Neuronal stem cell (in vitro differentiated cells): ENCODE results near the gene PTPRG.

ENCODE experiments used
- DNase-seq: peaks from one replicate; pipeline ENCODE4 v3.0.0-alpha.2; 2013; ENCODE audit warnings: low spot score
- H2AFZ ChIP-seq: one replicate; pipeline ENCODE4 v1.6.1; 2013; ENCODE audit warnings: mild to moderate bottlenecking, low read length, inconsistent platforms
- H2AK5ac ChIP-seq: 2 replicates; pipeline ENCODE4 v1.6.1; 2013; ENCODE audit warnings: low read depth, mild to moderate bottlenecking, inconsistent platforms, low read length, moderate library complexity, mixed read lengths
- H2BK120ac ChIP-seq: 2 replicates; pipeline ENCODE4 v1.6.1; 2013; ENCODE audit warnings: low read depth, mild to moderate bottlenecking, inconsistent platforms, low read length, moderate library complexity, mixed read lengths
- H2BK12ac ChIP-seq: one replicate; pipeline ENCODE4 v1.6.1; 2013; ENCODE audit warnings: low read length, inconsistent platforms
- H2BK15ac ChIP-seq: 2 replicates; pipeline ENCODE4 v1.6.1; 2013; ENCODE audit warnings: mild to moderate bottlenecking, low read length, inconsistent platforms, mixed read lengths
- H2BK5ac ChIP-seq: one replicate; pipeline ENCODE4 v1.6.1; 2013; ENCODE audit warnings: inconsistent platforms, mild to moderate bottlenecking, low read length, moderate library complexity
- H3K14ac ChIP-seq: one replicate; pipeline ENCODE4 v1.6.1; 2013; ENCODE audit warnings: low read length, inconsistent platforms
- H3K18ac ChIP-seq: 2 replicates; pipeline ENCODE4 v1.6.1; 2013; ENCODE audit warnings: low read length, inconsistent platforms
- H3K23ac ChIP-seq: 2 replicates; pipeline ENCODE4 v1.6.1; 2013; ENCODE audit warnings: low read depth, mild to moderate bottlenecking, mixed read lengths, low read length, inconsistent platforms; ENCODE audit not compliant: poor library complexity
- H3K27ac ChIP-seq: replicated peaks from 3 replicates; pipeline ENCODE4 v1.5.1; 2013; ENCODE audit warnings: low read length, inconsistent platforms
- H3K27me3 ChIP-seq, 3 experiments: 2 replicates each; pipeline ENCODE4 v1.6.1; 2013; ENCODE audit warnings: low read length in 3 of 3, mild to moderate bottlenecking in 2 of 3, inconsistent platforms in 1 of 3, low read depth in 1 of 3, mixed read lengths in 1 of 3, moderate library complexity in 1 of 3; ENCODE audit not compliant: control insufficient read depth in 3 of 3, insufficient read depth in 3 of 3
- H3K36me3 ChIP-seq, 2 donors: replicated peaks in 1 of 2; 2 replicates each; pipeline ENCODE4 v1.6.1; 2013; ENCODE audit warnings: low read length in 2 of 2; ENCODE audit not compliant: control insufficient read depth in 2 of 2, insufficient read depth in 2 of 2
- H3K4ac ChIP-seq: 2 replicates; pipeline ENCODE4 v1.6.1; 2013; ENCODE audit warnings: inconsistent platforms, mild to moderate bottlenecking, low read length, moderate library complexity
- H3K4me1 ChIP-seq, 2 donors: 1 replicate in 1 of 2; 2 replicates in 1 of 2; pipeline ENCODE4 v1.6.1; 2013; ENCODE audit warnings: low read length in 2 of 2, low read depth in 1 of 2; ENCODE audit not compliant: control insufficient read depth in 2 of 2, insufficient read depth in 1 of 2
- H3K4me2 ChIP-seq: one replicate; pipeline ENCODE4 v1.6.1; 2013; ENCODE audit warnings: mild to moderate bottlenecking, low read length, inconsistent platforms; ENCODE audit not compliant: insufficient read depth, poor library complexity, severe bottlenecking
- H3K4me3 ChIP-seq, 2 donors: 2 replicates each; pipeline ENCODE4 v1.5.1; 2013; ENCODE audit warnings: low read length in 2 of 2, mild to moderate bottlenecking in 2 of 2, inconsistent platforms in 1 of 2, moderate library complexity in 1 of 2
- H3K79me1 ChIP-seq: one replicate; pipeline ENCODE4 v1.6.1; 2013; ENCODE audit warnings: low read depth, mild to moderate bottlenecking, inconsistent platforms, low read length, moderate library complexity
- H3K9ac ChIP-seq: one replicate; pipeline ENCODE4 v1.6.1; 2013; ENCODE audit warnings: mild to moderate bottlenecking, low read depth, low read length, inconsistent platforms; ENCODE audit not compliant: poor library complexity
- H3K9me3 ChIP-seq, 2 donors: replicated peaks in 1 of 2; 2 replicates each; pipeline versions ENCODE3 to v1.6.1; 2013; ENCODE audit warnings: low read length in 2 of 2, mild to moderate bottlenecking in 2 of 2, inconsistent platforms in 1 of 2, low read depth in 1 of 2, mixed read lengths in 1 of 2, moderate library complexity in 1 of 2; ENCODE audit not compliant: control insufficient read depth in 2 of 2, insufficient read depth in 1 of 2
- H4K8ac ChIP-seq: one replicate; pipeline ENCODE4 v1.6.1; 2013; ENCODE audit warnings: low read depth, mild to moderate bottlenecking, inconsistent platforms, low read length, moderate library complexity
- H4K91ac ChIP-seq: one replicate; pipeline ENCODE4 v1.6.1; 2013; ENCODE audit warnings: low read length, low read depth, mild to moderate bottlenecking, inconsistent platforms; ENCODE audit not compliant: poor library complexity
- WGBS, 2 donors: extraction: QIAGEN DNeasy Blood & Tissue Kit; methylation state at CpG; one replicate each; pipeline ENCODE4 v1.1.7; 2013; ENCODE audit warnings: missing lambda C conversion rate in 2 of 2, mixed read lengths in 1 of 2; ENCODE audit not compliant: insufficient read length in 2 of 2, insufficient replicate concordance in 1 of 2; ENCODE audit errors: extremely low coverage in 2 of 2; 5-methylcytosine and 5-hydroxymethylcytosine counted together

The PTPRG gene

GRCh38 chr3:62180514-62180913 lies 619.1 kb downstream of the PTPRG start:
- no peaks in the 10 kb centered on the region for H3K27me3 ChIP-seq
- H2BK120ac ChIP-seq, result no peak overlapping the region
- H4K91ac ChIP-seq, result no peak overlapping the region
- no peak overlapping the region for H3K23ac ChIP-seq
- H3K9ac ChIP-seq, result no peak overlapping the region
- H3K18ac ChIP-seq, result no peak overlapping the region
- no peak overlapping the region for H3K4ac ChIP-seq
- H3K4me3 ChIP-seq, result no peak overlapping the region
- no peaks in the 10 kb centered on the region for H3K9me3 ChIP-seq
- no peak overlapping the region for H2BK5ac ChIP-seq
- no peaks in the 10 kb centered on the region for H3K4me1 ChIP-seq
- no peak overlapping the region for H3K27ac ChIP-seq
- no peaks in the 10 kb centered on the region for H3K36me3 ChIP-seq
- H3K79me1 ChIP-seq, result no peaks in the 10 kb centered on the region
- DNase-seq, result no peak
- H2BK15ac ChIP-seq, result no peak overlapping the region
- H3K4me2 ChIP-seq, result no peak overlapping the region
- no CpG with 5 or more reads among the region's 5 CpGs for WGBS, 2 donors
- no peak overlapping the region for H2AFZ ChIP-seq
- no peak overlapping the region for H2AK5ac ChIP-seq
- no peak overlapping the region for H3K14ac ChIP-seq
- H2BK12ac ChIP-seq, result no peak overlapping the region
- H4K8ac ChIP-seq, result no peak overlapping the region

GRCh38 chr3:62183087-62183486 lies 621.7 kb downstream of the PTPRG start:
- H3K27ac ChIP-seq, result no peak overlapping the region
- no peak overlapping the region for H2BK120ac ChIP-seq
- no peak overlapping the region for H4K91ac ChIP-seq
- H3K9me3 ChIP-seq, result no peaks in the 10 kb centered on the region
- no peak overlapping the region for H3K4me3 ChIP-seq
- no peak overlapping the region for H3K9ac ChIP-seq
- no peak overlapping the region for H2BK12ac ChIP-seq
- H2BK5ac ChIP-seq, result no peak overlapping the region
- H2AK5ac ChIP-seq, result no peak overlapping the region
- DNase-seq, result no peak
- H3K36me3 ChIP-seq, result no peaks in the 10 kb centered on the region
- no peak overlapping the region for H3K18ac ChIP-seq
- H3K23ac ChIP-seq, result no peak overlapping the region
- H3K4me2 ChIP-seq, result no peak overlapping the region
- H3K27me3 ChIP-seq, result no peaks in the 10 kb centered on the region
- H3K4me1 ChIP-seq, result no peaks in the 10 kb centered on the region
- no peak overlapping the region for H4K8ac ChIP-seq
- H3K14ac ChIP-seq, result no peak overlapping the region
- H2BK15ac ChIP-seq, result no peak overlapping the region
- no CpG with 5 or more reads among the region's 8 CpGs for WGBS, 2 donors
- H3K79me1 ChIP-seq, result no peaks in the 10 kb centered on the region
- H2AFZ ChIP-seq, result no peak overlapping the region
- no peak overlapping the region for H3K4ac ChIP-seq

- Histone ChIP-seq H4K91ac (no peak overlapping the region), H3K79me1 (no peaks in the 10 kb centered on the region), H3K27me3 (no peaks in the 10 kb centered on the region), H2BK12ac (no peak overlapping the region), H3K14ac (no peak overlapping the region), H3K4ac (no peak overlapping the region), H2AFZ (no peak overlapping the region), H4K8ac (no peak overlapping the region), H3K23ac (no peak overlapping the region), H3K9ac (no peak overlapping the region), H3K27ac (no peak overlapping the region), H2BK15ac (no peak overlapping the region), H3K4me3 (no peak overlapping the region), H2BK5ac (no peak overlapping the region), H2AK5ac (no peak overlapping the region), H3K9me3 (no peaks in the 10 kb centered on the region), H2BK120ac (no peak overlapping the region), H3K4me2 (no peak overlapping the region), H3K18ac (no peak overlapping the region), H3K4me1 (peaks cover under 1% of the 10 kb centered on the region in 2 donors), H3K36me3 (no peaks in the 10 kb centered on the region)
- no peak for DNase-seq
- no CpG with 5 or more reads among the region's 10 CpGs for WGBS, 2 donors
These were observed 622.6 kb downstream of the PTPRG start for GRCh38 chr3:62183969-62184368.

GRCh38 chr3:62184559-62184958 lies 623.2 kb downstream of the PTPRG start:
- no CpG with 5 or more reads among the region's 7 CpGs for WGBS, 2 donors
- H3K4me2 ChIP-seq, result no peak overlapping the region
- no peak overlapping the region for H2BK120ac ChIP-seq
- no peak overlapping the region for H3K9ac ChIP-seq
- H2BK12ac ChIP-seq, result no peak overlapping the region
- no peaks in the 10 kb centered on the region for H3K36me3 ChIP-seq
- H3K23ac ChIP-seq, result no peak overlapping the region
- no peak overlapping the region for H3K4ac ChIP-seq
- H3K18ac ChIP-seq, result no peak overlapping the region
- H3K14ac ChIP-seq, result no peak overlapping the region
- H3K4me3 ChIP-seq, result no peak overlapping the region
- no peak overlapping the region for H4K8ac ChIP-seq
- DNase-seq, result no peak
- H2AFZ ChIP-seq, result no peak overlapping the region
- no peak overlapping the region for H2BK15ac ChIP-seq
- H3K27me3 ChIP-seq, result no peaks in the 10 kb centered on the region
- no peaks in the 10 kb centered on the region for H3K9me3 ChIP-seq
- H3K79me1 ChIP-seq, result no peaks in the 10 kb centered on the region
- no peak overlapping the region for H2BK5ac ChIP-seq
- no peak overlapping the region for H3K27ac ChIP-seq
- no peak overlapping the region for H4K91ac ChIP-seq
- no peak overlapping the region for H2AK5ac ChIP-seq
- H3K4me1 ChIP-seq, result peaks cover 2% of the 10 kb centered on the region in 2 donors
